ENCODE measurements around the gene TMEM254.

GRCh38 chr10:80050752-80051151 lies 27.7 kb upstream of the TMEM254 start:
- TF ChIP-seq CTCF (IDR thresholded peaks at IDR 0.05) (no peak), POLR2A (IDR thresholded peaks at IDR 0.05) (no peak)

Data from prostate gland (tissue), 2 donors.